Panc1 (cell line): ENCODE results near the gene TAS2R1. TPM values are rescaled to one million over a fixed set of nuclear protein-coding genes. Genes with fewer than 3 reads are reported as not detected.

Source experiments
- ATAC-seq: fragments of 200-7000 bp; cut with Tn5 transposase; 2 replicates; pipeline ENCODE4 v1.9.1; 2020; ENCODE audit warnings: mild to moderate bottlenecking, moderate library complexity
- BruUV-seq: library from RNA; stranded (reverse); fragments of 400-500 nt; replicated peaks from 2 replicates; lab custom pipeline; 2021; lab: Mats Ljungman, UMichigan
- CTCF ChIA-PET: fragments of 300-600 bp; sonication (Branson Sonifier 250); formaldehyde crosslinking; loops from one replicate; lab custom pipeline; 2022; ENCODE audit warnings: antibody characterized with exemption; lab: Charles Lee
- POLR2A ChIA-PET: fragments of 300-600 bp; sonication (Branson Sonifier 250); formaldehyde crosslinking; loops from one replicate; lab custom pipeline; 2022; ENCODE audit warnings: antibody characterized with exemption; lab: Charles Lee
- DNase-seq: peaks from one replicate; pipeline ENCODE4 v3.0.0-alpha.2; 2010; ENCODE audit warnings: low read depth, low spot score
- H3K27ac ChIP-seq: 2 replicates; pipeline ENCODE4 v1.5.1; 2011; ENCODE audit warnings: mild to moderate bottlenecking, low read length, inconsistent platforms
- H3K27me3 ChIP-seq: fragments of 200-500 bp; sonication (Bioruptor generic); 2 replicates; pipeline ENCODE4 v1.6.0; 2014; ENCODE audit warnings: low read length, inconsistent platforms; ENCODE audit not compliant: control insufficient read depth, insufficient read depth
- H3K36me3 ChIP-seq: fragments of 200-500 bp; sonication (Bioruptor generic); 2 replicates; pipeline ENCODE4 v1.5.1; 2014; ENCODE audit warnings: inconsistent platforms, mild to moderate bottlenecking, low read length, moderate library complexity; ENCODE audit not compliant: control insufficient read depth, insufficient read depth
- H3K4me1 ChIP-seq: 2 replicates; pipeline ENCODE4 v1.5.1; 2011; ENCODE audit warnings: inconsistent platforms, mild to moderate bottlenecking, low read length, moderate library complexity; ENCODE audit not compliant: control insufficient read depth, insufficient read depth
- H3K4me3 ChIP-seq, 2 experiments: 2 replicates each; pipeline ENCODE4 v1.5.1; 2011 to 2012; ENCODE audit warnings: low read depth in 2 of 2, low read length in 2 of 2, mild to moderate bottlenecking in 2 of 2, inconsistent platforms in 1 of 2, moderate library complexity in 1 of 2
- H3K9me3 ChIP-seq: fragments of 200-500 bp; sonication (Bioruptor generic); 2 replicates; pipeline ENCODE4 v1.5.1; 2014; ENCODE audit warnings: low read depth, mild to moderate bottlenecking, inconsistent platforms, low read length, moderate library complexity; ENCODE audit not compliant: control insufficient read depth, insufficient read depth
- CTCF ChIP-seq: fragments of 450-650 bp; IDR thresholded peaks from 2 replicates; pipeline ENCODE4 v1.5.1; 2017; ENCODE audit warnings: mild to moderate bottlenecking
- POLR2AphosphoS5 ChIP-seq: IDR thresholded peaks from 2 replicates; pipeline ENCODE4 v1.6.1; 2012; ENCODE audit warnings: mild to moderate bottlenecking, low read depth, low read length, moderate library complexity
- REST ChIP-seq, 2 experiments: IDR thresholded peaks; 2 replicates each; pipeline ENCODE4 v1.6.1; 2011 to 2012; ENCODE audit warnings: low read depth in 2 of 2, control low read depth in 1 of 2, low read length in 1 of 2, mild to moderate bottlenecking in 1 of 2, moderate library complexity in 1 of 2; ENCODE audit not compliant: insufficient read depth in 1 of 2
- SIN3A ChIP-seq: IDR thresholded peaks from 2 replicates; pipeline ENCODE4 v1.6.1; 2012; ENCODE audit warnings: low read depth, mild to moderate bottlenecking, low read length, moderate library complexity, borderline replicate concordance; ENCODE audit not compliant: insufficient read depth
- TCF7L2 ChIP-seq: IDR thresholded peaks from 2 replicates; pipeline ENCODE4 v1.6.1; 2011; ENCODE audit warnings: mild to moderate bottlenecking, low read depth, low read length, inconsistent platforms
- in situ Hi-C: cut with HindIII; loops from 2 replicates; pipeline ENCODE4 v1.10.0; 2016; ENCODE audit warnings: low sequenced_read_pairs, low pct_unique_long_range_greater_than_20kb
- intact Hi-C: fragments of 100-400 bp; cut with micrococcal nuclease; formaldehyde crosslinking; loops from one replicate; pipeline ENCODE4 v1.10.0; 2022; ENCODE audit not compliant: unreplicated experiment
- total RNA-seq: library from RNA; stranded (reverse); gene quantifications from one replicate; pipeline ENCODE4 v1.2.1, GENCODE V29; 2021; ENCODE audit not compliant: unreplicated experiment

The TAS2R1 gene
- total RNA-seq, 1 experiment from 2014 or later = not detected

GRCh38 chr5:9610364-9610763 lies 19.8 kb downstream of the TAS2R1 start:
- ChIA-PET CTCF (no interaction called here), POLR2A (interaction anchor here (0.7 kb wide), 1 partner anchor 459 kb away, joined by 4 read pairs; no protein-coding TSS in a partner anchor)
- BruUV-seq = no TSS peak
- no peaks in the 10 kb centered on the region for H3K4me1 ChIP-seq
- no peak for DNase-seq
- in situ Hi-C loops = no loop called here
- H3K27ac ChIP-seq = no peak overlapping the region
- no peaks in the 10 kb centered on the region for H3K36me3 ChIP-seq
- TF ChIP-seq SIN3A (no peak), REST (IDR thresholded peaks at IDR 0.05; ENCODE audit: insufficient read depth in 1 of 2, low read depth in 2 of 2, low read length in 1 of 2) (no peak), POLR2AphosphoS5 (no peak)
- H3K9me3 ChIP-seq = no peaks in the 10 kb centered on the region
- H3K4me3 ChIP-seq = no peak overlapping the region
- intact Hi-C loops = no loop called here
- ATAC-seq = no peak
- no peaks in the 10 kb centered on the region for H3K27me3 ChIP-seq

GRCh38 chr5:9608093-9608492 lies 22.1 kb downstream of the TAS2R1 start:
- no peak overlapping the region for H3K4me3 ChIP-seq
- no peak for DNase-seq
- H3K27me3 ChIP-seq = no peaks in the 10 kb centered on the region
- H3K4me1 ChIP-seq = no peaks in the 10 kb centered on the region
- H3K27ac ChIP-seq = no peak overlapping the region
- no peak for ATAC-seq
- ChIA-PET CTCF (no interaction called here), POLR2A (no interaction called here)
- intact Hi-C loops = no loop called here
- TF ChIP-seq POLR2AphosphoS5 (no peak), SIN3A (no peak), TCF7L2 (no peak), CTCF (no peak), REST (IDR thresholded peaks at IDR 0.05; ENCODE audit: insufficient read depth in 1 of 2, low read depth in 2 of 2, low read length in 1 of 2) (no peak)
- no TSS peak for BruUV-seq
- in situ Hi-C loops = no loop called here
- H3K9me3 ChIP-seq = no peaks in the 10 kb centered on the region
- H3K36me3 ChIP-seq = no peaks in the 10 kb centered on the region
